K562 (cell line): ENCODE data around the gene WDR18. TPM values are rescaled to one million over a fixed set of nuclear protein-coding genes. Genes with fewer than 3 reads are reported as not detected.

Experiments used
- BDP1 ChIP-seq: IDR thresholded peaks from 3 replicates; pipeline ENCODE4 v1.6.1; 2011; ENCODE audit not compliant: insufficient read length, insufficient read depth
- CREBBP ChIP-seq: IDR thresholded peaks from one replicate; pipeline ENCODE4 v1.6.1; 2012; ENCODE audit warnings: low read depth, mild to moderate bottlenecking, control low read depth, inconsistent platforms, low read length
- DACH1 ChIP-seq: fragments of 450-650 bp; IDR thresholded peaks from 2 replicates; pipeline ENCODE4 v1.6.1; 2018; ENCODE audit not compliant: partially characterized antibody
- EZH2 ChIP-seq: IDR thresholded peaks from 2 replicates; pipeline ENCODE4 v1.6.1; 2012; ENCODE audit warnings: low read depth, mild to moderate bottlenecking, inconsistent platforms, low read length, borderline replicate concordance
- FOXP4 ChIP-seq: sonication (generic); formaldehyde crosslinking; IDR thresholded peaks from 2 replicates; pipeline ENCODE4 v1.8.0; 2022; ENCODE audit warnings: mild to moderate bottlenecking, missing genetic modification reagents, borderline replicate concordance
- GABPB1 ChIP-seq: sonication (generic); formaldehyde crosslinking; IDR thresholded peaks from 2 replicates; pipeline ENCODE4 v1.8.0; 2022; ENCODE audit warnings: mild to moderate bottlenecking, missing genetic modification reagents
- HDAC2 ChIP-seq: fragments of 450-650 bp; IDR thresholded peaks from 2 replicates; pipeline ENCODE4 v1.6.1; 2016; ENCODE audit warnings: mild to moderate bottlenecking
- PBX2 ChIP-seq, 2 experiments: IDR thresholded peaks in 1 of 2; conservative IDR thresholded peaks in 1 of 2; 2 replicates each; pipeline ENCODE4 v1.6.1; 2016; ENCODE audit warnings: low read depth in 2 of 2, mild to moderate bottlenecking in 1 of 2, missing compliant biosample characterization in 1 of 2, missing genetic modification characterization in 1 of 2, moderate library complexity in 1 of 2
- RHOXF2B ChIP-seq: fragments of 250-450 bp; sonication (Bioruptor Pico); conservative IDR thresholded peaks from 2 replicates; pipeline ENCODE4 v1.5.1; 2021
- RREB1 ChIP-seq: fragments of 250-450 bp; sonication (Bioruptor Pico); IDR thresholded peaks from 2 replicates; pipeline ENCODE4 v1.4.0; 2020
- RUNX1 ChIP-seq: sonication (generic); IDR thresholded peaks from 2 replicates; pipeline ENCODE4 v1.6.1; 2016; ENCODE audit warnings: antibody characterized with exemption, low read depth
- SOX6 ChIP-seq: fragments of 450-650 bp; IDR thresholded peaks from 2 replicates; pipeline ENCODE4 v1.6.1; 2014; ENCODE audit warnings: mild to moderate bottlenecking
- XRCC4 ChIP-seq: IDR thresholded peaks from one replicate; pipeline ENCODE4 v1.6.1; 2011; ENCODE audit not compliant: insufficient read depth, insufficient read length; ENCODE audit errors: extremely low read depth
- ZBTB9 ChIP-seq: fragments of 450-650 bp; formaldehyde crosslinking; IDR thresholded peaks from 2 replicates; pipeline ENCODE4 v1.4.0; 2020; ENCODE audit warnings: mild to moderate bottlenecking, moderate library complexity
- ZNF232 ChIP-seq: sonication (generic); formaldehyde crosslinking; IDR thresholded peaks from 2 replicates; pipeline ENCODE4 v1.8.0; 2022; ENCODE audit warnings: mild to moderate bottlenecking, missing genetic modification reagents
- ZZZ3 ChIP-seq: fragments of 450-650 bp; IDR thresholded peaks from 2 replicates; pipeline ENCODE4 v1.6.1; 2016; ENCODE audit warnings: antibody characterized with exemption, mild to moderate bottlenecking, moderate library complexity
- polyA plus RNA-seq, 8 experiments: library from polyadenylated mRNA; depleted of rRNA in 4 of 8; stranded (reverse) in 5 of 8; unstranded in 3 of 8; fragments of >200 nt; fragmentation: Nextera tagmentation in 2 of 8; fragmentation: Illumina TruSeq in 1 of 8; extraction: Ambion mirVana in 2 of 8; extraction: Trizol in 1 of 8; gene quantifications; 2 replicates each; pipeline versions ENCODE4 v1.2.1 to v1.2.3, GENCODE V29; 2011 to 2014; ENCODE audit warnings: inconsistent platforms in 1 of 8, missing spikeins in 1 of 8
- total RNA-seq, 7 experiments: library from RNA; depleted of rRNA in 6 of 7; stranded (reverse); fragments of >200 nt in 6 of 7; fragmentation: Illumina TruSeq in 2 of 7; extraction: Trizol in 2 of 7; gene quantifications; 2 replicates each; pipeline versions ENCODE4 v1.2.1 to v1.2.3, GENCODE V29; 2011 to 2021; ENCODE audit warnings: low replicate concordance in 1 of 7

WDR18 gene
- total and polyA plus RNA-seq, 9 of the 15 experiments (the other 6 are each of a cell fraction or from before 2014, with no cell fraction given), result 0.65 to 181 (median 30.1) TPM

- TF ChIP-seq RUNX1, result no peak
- no peak for TF ChIP-seq ZBTB9
- TF ChIP-seq HDAC2, result peak; percentile 93
- no peak for TF ChIP-seq DACH1
- TF ChIP-seq PBX2 (CRISPR knock-in tag; IDR thresholded peaks at IDR 0.05; ENCODE audit: low read depth), result no peak
- no peak for TF ChIP-seq PBX2 (tag; conservative IDR thresholded peaks at IDR 0.05; ENCODE audit: low read depth)
- no peak for TF ChIP-seq CREBBP
- no peak for TF ChIP-seq FOXP4 (CRISPR knock-in tag)
- no peak for TF ChIP-seq GABPB1
- peak; percentile 43; the same call in 1 of the 2 replicates for TF ChIP-seq SOX6
- no peak for TF ChIP-seq ZNF232 (CRISPR knock-in tag)
- TF ChIP-seq ZZZ3, result no peak
- TF ChIP-seq RHOXF2B (CRISPR knock-in tag), result no peak
- TF ChIP-seq XRCC4, result no peak
- TF ChIP-seq BDP1, result no peak
- TF ChIP-seq RREB1 (CRISPR knock-in tag), result no peak
- TF ChIP-seq EZH2, result no peak
Measured at GRCh38 chr19:961866-962620, 22.1 kb upstream of the WDR18 start (continued).
